Left ventricle myocardium inferior (tissue), 1 donor: Measurements from ENCODE around the gene CAMSAP2. TPM values are rescaled to one million over a fixed set of nuclear protein-coding genes. Genes with fewer than 3 reads are reported as not detected.

Experiments used
- DNase-seq: peaks from one replicate; pipeline ENCODE4 v3.0.0-alpha.2; 2020
- H3K27ac ChIP-seq: fragments of 200-600 bp; replicated peaks from 2 replicates; pipeline ENCODE4 v1.8.0; 2021
- H3K27me3 ChIP-seq: fragments of 200-600 bp; 2 replicates; pipeline ENCODE4 v1.8.0; 2021; ENCODE audit warnings: low read depth
- H3K36me3 ChIP-seq: fragments of 200-600 bp; 2 replicates; pipeline ENCODE4 v1.8.0; 2021
- H3K4me1 ChIP-seq: fragments of 200-600 bp; 2 replicates; pipeline ENCODE4 v1.8.0; 2021
- H3K4me3 ChIP-seq: fragments of 200-600 bp; 2 replicates; pipeline ENCODE4 v1.8.0; 2021; ENCODE audit warnings: mild to moderate bottlenecking, moderate library complexity
- H3K9me3 ChIP-seq: fragments of 200-600 bp; replicated peaks from 2 replicates; pipeline ENCODE4 v1.8.0; 2021
- CTCF ChIP-seq: fragments of 200-600 bp; IDR thresholded peaks from 2 replicates; pipeline ENCODE4 v1.8.0; 2021; ENCODE audit warnings: antibody characterized with exemption, mild to moderate bottlenecking, borderline replicate concordance
- intact Hi-C: fragments of 100-400 bp; cut with micrococcal nuclease; formaldehyde crosslinking; loops from one replicate; pipeline ENCODE4 v1.11.0; 2022
- total RNA-seq: library from RNA; stranded (reverse); fragmentation: NEBNext Ultra II Directional; extraction: Animal tissue kit (Norgen Biotek cat#: 25700); gene quantifications from one replicate; pipeline ENCODE4 v1.2.1, GENCODE V29; 2021
- donor health status: DM: no; HTN: yes; CAD: no; lungs with severe emphysema.

Gene CAMSAP2
- total RNA-seq, 1 donor from 2014 or later = 34.1 TPM

GRCh38 chr1:200892546-200892945 is 153.9 kb downstream of the CAMSAP2 start:
- intact Hi-C loops = no loop called here
- H3K27ac ChIP-seq = no peak overlapping the region
- no peaks in the 10 kb centered on the region for H3K36me3 ChIP-seq
- H3K4me1 ChIP-seq = peaks cover 16% of the 10 kb centered on the region
- no peak overlapping the region for H3K4me3 ChIP-seq
- no peak for DNase-seq
- TF ChIP-seq CTCF = no peak
- peaks cover 89% of the 10 kb centered on the region for H3K27me3 ChIP-seq
- no peaks in the 10 kb centered on the region for H3K9me3 ChIP-seq

GRCh38 chr1:200892958-200893357 is 154.3 kb downstream of the CAMSAP2 start:
- no peak overlapping the region for H3K4me3 ChIP-seq
- H3K36me3 ChIP-seq = no peaks in the 10 kb centered on the region
- peaks cover 85% of the 10 kb centered on the region for H3K27me3 ChIP-seq
- intact Hi-C loops = no loop called here
- no peaks in the 10 kb centered on the region for H3K9me3 ChIP-seq
- no peak for DNase-seq
- no peak overlapping the region for H3K27ac ChIP-seq
- peaks cover 16% of the 10 kb centered on the region for H3K4me1 ChIP-seq
- no peak for TF ChIP-seq CTCF

- intact Hi-C loops = no loop called here
Observed at GRCh38 chr1:200893411-200893901, 154.8 kb downstream of the CAMSAP2 start.

GRCh38 chr1:200894712-200895442 is 156.2 kb downstream of the CAMSAP2 start, which contains the start of gene INAVA:
TSS of gene INAVA (plus strand) at chr1:200894900. CDS start at chr1:200898401, 3,501 bp downstream.
- Histone ChIP-seq H3K27me3 (peaks cover 68% of the 10 kb centered on the region), H3K9me3 (no peaks in the 10 kb centered on the region), H3K36me3 (no peaks in the 10 kb centered on the region), H3K4me3 (no peak within 1 kb of the TSS), H3K27ac (no peak within 1 kb of the TSS), H3K4me1 (peaks cover 16% of the 10 kb centered on the region)
- intact Hi-C loops = no loop called here
- TF ChIP-seq CTCF = no peak
- no peak for DNase-seq

More at GRCh38 chr1:200893411-200893901, 154.8 kb downstream of the CAMSAP2 start:
- Histone ChIP-seq H3K27me3 (peaks cover 80% of the 10 kb centered on the region), H3K4me3 (no peak overlapping the region), H3K27ac (no peak overlapping the region), H3K4me1 (peaks cover 16% of the 10 kb centered on the region), H3K9me3 (no peaks in the 10 kb centered on the region), H3K36me3 (no peaks in the 10 kb centered on the region)
- no peak for DNase-seq
- TF ChIP-seq CTCF = no peak

GRCh38 chr1:200895443-200895789 is 156.7 kb downstream of the CAMSAP2 start:
- Histone ChIP-seq H3K4me3 (no peak overlapping the region), H3K4me1 (peaks cover 16% of the 10 kb centered on the region), H3K36me3 (no peaks in the 10 kb centered on the region), H3K27ac (no peak overlapping the region), H3K9me3 (no peaks in the 10 kb centered on the region), H3K27me3 (peaks cover 67% of the 10 kb centered on the region)
- intact Hi-C loops = no loop called here
- no peak for TF ChIP-seq CTCF
- no peak for DNase-seq
